OCI-LY7 (cell line): ENCODE data around the gene PSMB4. TPM values are rescaled to one million over a fixed set of nuclear protein-coding genes. Genes with fewer than 3 reads are reported as not detected.

ENCODE experiments used
- BruUV-seq: library from RNA; stranded (reverse); fragments of 400-500 nt; replicated peaks from 2 replicates; lab custom pipeline; 2021; lab: Mats Ljungman, UMichigan
- CTCF ChIA-PET: fragments of 300-600 bp; sonication (Branson Sonifier 250); formaldehyde crosslinking; loops from one replicate; lab custom pipeline; 2022; ENCODE audit warnings: antibody characterized with exemption; ENCODE audit not compliant: unreplicated experiment; lab: Charles Lee
- POLR2A ChIA-PET: fragments of 300-600 bp; sonication (Branson Sonifier 250); formaldehyde crosslinking; loops from one replicate; lab custom pipeline; 2022; ENCODE audit warnings: antibody characterized with exemption; lab: Charles Lee
- DNase-seq: peaks from one replicate; pipeline ENCODE4 v3.0.0-alpha.2; 2015; ENCODE audit warnings: low spot score
- H2AFZ ChIP-seq: fragments of 200-600 bp; sonication (generic), shearing (Covaris generic); 2 replicates; pipeline ENCODE4 v1.6.1; 2014; ENCODE audit warnings: mild to moderate bottlenecking, antibody characterized with exemption, low read length, moderate library complexity
- H3K27ac ChIP-seq: fragments of 200-600 bp; sonication (generic); 2 replicates; pipeline ENCODE4 v1.5.1; 2014; ENCODE audit warnings: mixed run types, low read depth, mild to moderate bottlenecking, moderate library complexity, low read length, inconsistent platforms; ENCODE audit not compliant: poor library complexity, severe bottlenecking
- H3K36me3 ChIP-seq: fragments of 200-600 bp; sonication (generic); 2 replicates; pipeline ENCODE4 v1.6.1; 2014; ENCODE audit warnings: mild to moderate bottlenecking, antibody characterized with exemption, low read length, moderate library complexity, mixed read lengths; ENCODE audit not compliant: insufficient read depth
- H3K4me1 ChIP-seq: fragments of 200-600 bp; sonication (generic); 2 replicates; pipeline ENCODE4 v1.5.1; 2014; ENCODE audit warnings: mild to moderate bottlenecking, low read length; ENCODE audit not compliant: insufficient read depth, poor library complexity, severe bottlenecking
- H3K4me2 ChIP-seq: fragments of 200-600 bp; sonication (generic); 2 replicates; pipeline ENCODE4 v1.6.1; 2014; ENCODE audit warnings: mild to moderate bottlenecking, low read length
- H3K4me3 ChIP-seq: fragments of 200-600 bp; sonication (generic); 2 replicates; pipeline ENCODE4 v1.5.1; 2014; ENCODE audit warnings: mild to moderate bottlenecking, low read depth, low read length; ENCODE audit not compliant: poor library complexity, severe bottlenecking
- H3K79me2 ChIP-seq: fragments of 200-600 bp; sonication (generic); 2 replicates; pipeline ENCODE4 v1.6.1; 2016; ENCODE audit warnings: low read depth, mild to moderate bottlenecking, low read length, moderate library complexity, mixed read lengths; ENCODE audit not compliant: insufficient read depth
- H3K9me2 ChIP-seq: fragments of 200-600 bp; sonication (generic); 2 replicates; pipeline ENCODE4 v1.6.1; 2016; ENCODE audit warnings: mild to moderate bottlenecking, low read length, mixed read lengths; ENCODE audit not compliant: insufficient read depth
- H3K9me3 ChIP-seq: fragments of 200-600 bp; sonication (generic); 2 replicates; pipeline ENCODE4 v1.6.1; 2014; ENCODE audit warnings: mild to moderate bottlenecking, mixed run types, low read length, mixed read lengths
- H4K20me1 ChIP-seq: fragments of 200-600 bp; sonication (generic); 2 replicates; pipeline ENCODE4 v1.6.1; 2014; ENCODE audit warnings: mild to moderate bottlenecking, antibody characterized with exemption, low read length, moderate library complexity, mixed read lengths; ENCODE audit not compliant: insufficient read depth
- CTCF ChIP-seq: fragments of 200-600 bp; sonication (generic); conservative IDR thresholded peaks from 2 replicates; pipeline ENCODE4 v1.5.1; 2014; ENCODE audit warnings: mild to moderate bottlenecking, antibody characterized with exemption, low read length, moderate library complexity, mixed read lengths
- EZH2phosphoT487 ChIP-seq: fragments of 200-600 bp; sonication (generic); IDR thresholded peaks from 2 replicates; pipeline ENCODE4 v1.6.1; 2018; ENCODE audit warnings: low read depth, borderline replicate concordance, mild to moderate bottlenecking, mixed run types, antibody characterized with exemption, low read length, moderate library complexity, mixed read lengths
- intact Hi-C: fragments of 100-400 bp; cut with micrococcal nuclease; formaldehyde crosslinking; loops from one replicate; pipeline ENCODE4 v1.10.0; 2022; ENCODE audit not compliant: unreplicated experiment
- total RNA-seq, 2 experiments: library from RNA; depleted of rRNA in 1 of 2; stranded (reverse); fragments of >200 nt in 1 of 2; shearing (Covaris generic) in 1 of 2; gene quantifications; 2 replicates each; pipeline ENCODE4 v1.2.3, GENCODE V29; 2014 to 2022

PSMB4 gene
- total RNA-seq, 2 experiments from 2014 or later, result 242 to 301 TPM

DNA sequence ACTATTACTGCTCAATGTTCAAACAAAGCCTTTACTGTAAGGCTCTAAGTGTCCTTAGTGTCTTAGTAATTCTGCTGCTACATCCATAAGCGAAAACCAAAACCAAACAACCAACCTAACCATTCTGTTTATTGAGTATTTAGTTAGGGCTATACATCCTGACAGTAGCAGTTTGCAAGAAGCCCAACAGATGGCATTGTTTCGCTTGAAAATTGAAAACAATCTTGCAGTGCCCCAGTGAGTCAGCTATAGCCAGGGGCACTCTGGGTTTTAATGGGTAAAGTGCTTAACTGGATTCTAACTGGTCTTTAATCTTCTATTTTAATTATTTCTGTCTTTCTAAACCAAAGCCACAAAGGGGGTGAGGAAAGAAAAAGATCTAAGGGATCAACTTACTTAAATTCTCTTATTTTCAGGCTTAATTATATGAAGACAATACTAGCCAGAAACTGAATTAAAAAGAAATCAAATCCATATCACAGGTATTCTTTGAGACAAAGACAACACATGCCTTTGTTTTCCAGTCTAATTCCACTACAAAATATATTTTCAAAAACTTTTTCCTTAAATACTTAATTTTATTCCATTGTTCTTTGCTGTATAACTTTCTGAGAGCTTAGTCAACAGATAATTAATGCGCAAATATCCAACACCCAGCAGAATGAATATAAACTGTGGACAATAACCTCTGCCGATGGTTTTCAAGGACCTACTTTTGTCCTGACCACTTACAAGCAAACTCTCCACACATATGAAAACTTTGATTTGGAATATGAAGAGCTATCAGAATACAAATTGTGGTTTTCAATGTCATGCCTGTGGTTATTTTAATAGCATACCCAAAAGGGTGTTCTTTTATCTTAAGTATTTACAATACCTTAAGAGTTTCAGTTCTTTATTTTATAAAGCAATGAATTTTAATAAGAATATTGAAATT, 44.7 kb downstream of the PSMB4 start:
- no peaks in the 10 kb centered on the region for H3K9me2 ChIP-seq
- peaks cover 55% of the 10 kb centered on the region for H3K4me1 ChIP-seq
- peak overlapping the region; percentile 58 for H3K4me3 ChIP-seq
- POLR2A ChIA-PET, result interaction anchor here (0.6 to 1.5 kb wide), 5 partner anchors 11 to 235 kb away, joined by 3 to 7 read pairs (median 3); partner anchors contain the start of genes CGN and POGZ
- peak; percentile 80 for DNase-seq
- H3K4me2 ChIP-seq, result peak overlapping the region; percentile 86
- peaks cover 100% of the 10 kb centered on the region for H3K79me2 ChIP-seq
- intact Hi-C loops, result loop anchor here (1.0 to 10.0 kb wide), 4 partner anchors 90 to 388 kb away; partner anchors contain the start of gene RORC
- H3K36me3 ChIP-seq, result peaks cover 44% of the 10 kb centered on the region
- TF ChIP-seq CTCF, result peak; percentile 96
- no peak for TF ChIP-seq EZH2phosphoT487
- H2AFZ ChIP-seq, result no peak overlapping the region
- CTCF ChIA-PET, result interaction anchor here (0.9 kb wide), 1 partner anchor 19 kb away, joined by 3 read pairs; no protein-coding TSS in a partner anchor
- H4K20me1 ChIP-seq, result peaks cover 40% of the 10 kb centered on the region
- H3K9me3 ChIP-seq, result no peaks in the 10 kb centered on the region
- BruUV-seq, result no TSS peak
- H3K27ac ChIP-seq, result peak overlapping the region; percentile 74

DNA sequence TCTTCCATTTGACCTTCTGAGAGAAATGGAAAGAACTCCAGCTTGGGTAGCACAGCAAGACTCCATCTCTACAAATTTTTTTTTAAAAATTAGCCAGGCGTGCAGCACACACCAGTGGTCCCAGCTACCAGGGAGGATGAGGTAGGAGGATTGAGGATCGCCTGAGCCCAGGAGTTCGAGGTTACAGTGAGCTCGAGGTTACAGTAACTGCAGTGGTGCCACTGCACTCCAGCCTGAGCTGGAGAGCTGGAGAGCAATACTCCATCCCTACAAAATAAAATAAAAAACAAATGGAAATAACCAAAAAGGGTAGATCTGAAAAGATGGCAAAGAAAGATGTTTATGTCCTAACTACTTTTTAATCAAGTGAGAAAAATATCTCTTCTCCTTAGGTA, 45.4 kb downstream of the PSMB4 start:
- peak; percentile 31 for DNase-seq
- intact Hi-C loops, result loop anchor here (2.0 to 10.0 kb wide), 3 partner anchors 150 to 388 kb away; partner anchors contain the start of gene RORC
- no TSS peak for BruUV-seq
- no peak overlapping the region for H2AFZ ChIP-seq
- peak overlapping the region; percentile 58 for H3K4me3 ChIP-seq
- H3K9me2 ChIP-seq, result no peaks in the 10 kb centered on the region
- peaks cover 48% of the 10 kb centered on the region for H3K4me1 ChIP-seq
- H4K20me1 ChIP-seq, result peaks cover 34% of the 10 kb centered on the region
- H3K9me3 ChIP-seq, result no peaks in the 10 kb centered on the region
- TF ChIP-seq EZH2phosphoT487 (no peak), CTCF (no peak)
- peak overlapping the region; percentile 86 for H3K4me2 ChIP-seq
- H3K36me3 ChIP-seq, result peaks cover 40% of the 10 kb centered on the region
- H3K27ac ChIP-seq, result peak overlapping the region; percentile 74
- ChIA-PET CTCF (interaction anchor here (0.9 kb wide), 1 partner anchor 18 kb away, joined by 3 read pairs; no protein-coding TSS in a partner anchor), POLR2A (interaction anchor here (0.5 to 1.5 kb wide), 7 partner anchors 10 to 783 kb away, joined by 3 to 7 read pairs (median 3); partner anchors contain the start of genes CGN and POGZ)
- H3K79me2 ChIP-seq, result peaks cover 100% of the 10 kb centered on the region
